A673 (cell line): ENCODE measurements around the gene KRT77. TPM values are rescaled to one million over a fixed set of nuclear protein-coding genes. Genes with fewer than 3 reads are reported as not detected.

Source experiments
- BruUV-seq: library from RNA; stranded (reverse); fragments of 400-500 nt; replicated peaks from 2 replicates; lab custom pipeline; 2021; lab: Mats Ljungman, UMichigan
- CTCF ChIA-PET: fragments of 300-600 bp; sonication (Branson Sonifier 250); formaldehyde crosslinking; loops from one replicate; lab custom pipeline; 2022; ENCODE audit warnings: antibody characterized with exemption; lab: Charles Lee
- POLR2A ChIA-PET: fragments of 300-600 bp; sonication (Branson Sonifier 250); formaldehyde crosslinking; loops from one replicate; lab custom pipeline; 2022; ENCODE audit warnings: antibody characterized with exemption; ENCODE audit not compliant: low non-redundant PET; lab: Charles Lee
- DNase-seq: peaks from one replicate; pipeline ENCODE4 v3.0.0-alpha.2; 2015; ENCODE audit warnings: low spot score
- H3K27ac ChIP-seq: fragments of 200-600 bp; sonication (generic); 2 replicates; pipeline ENCODE4 v1.5.1; 2016; ENCODE audit warnings: mixed run types, low read depth, mild to moderate bottlenecking, mixed read lengths, antibody characterized with exemption, low read length; ENCODE audit not compliant: poor library complexity, severe bottlenecking
- H3K27me3 ChIP-seq: fragments of 200-600 bp; sonication (generic); replicated peaks from 2 replicates; pipeline ENCODE4 v1.6.1; 2017; ENCODE audit warnings: mixed run types, low read depth, mild to moderate bottlenecking, mixed read lengths, antibody characterized with exemption, low read length; ENCODE audit not compliant: insufficient read depth, poor library complexity
- H3K36me3 ChIP-seq: fragments of 200-600 bp; sonication (generic); 2 replicates; pipeline ENCODE4 v1.6.1; 2016; ENCODE audit warnings: mixed run types, mild to moderate bottlenecking, mixed read lengths, antibody characterized with exemption, low read length; ENCODE audit not compliant: insufficient read depth, poor library complexity, severe bottlenecking
- H3K4me1 ChIP-seq: fragments of 200-600 bp; sonication (generic); 2 replicates; pipeline ENCODE4 v1.6.1; 2017; ENCODE audit warnings: mixed run types, mild to moderate bottlenecking, mixed read lengths, antibody characterized with exemption, low read length; ENCODE audit not compliant: insufficient read depth, poor library complexity, severe bottlenecking
- H3K4me3 ChIP-seq: fragments of 200-600 bp; sonication (generic); 2 replicates; pipeline ENCODE4 v1.5.1; 2016; ENCODE audit warnings: low read depth, mixed run types, mild to moderate bottlenecking, mixed read lengths, low read length; ENCODE audit not compliant: poor library complexity, severe bottlenecking
- H3K9me3 ChIP-seq: fragments of 200-600 bp; sonication (generic); 2 replicates; pipeline ENCODE4 v1.6.1; 2016; ENCODE audit warnings: mixed run types, low read depth, mild to moderate bottlenecking, mixed read lengths, antibody characterized with exemption, low read length; ENCODE audit not compliant: poor library complexity, severe bottlenecking
- CTCF ChIP-seq: fragments of 300-800, 200-600 bp; sonication (generic); conservative IDR thresholded peaks from 2 replicates; pipeline ENCODE4 v1.5.1; 2017; ENCODE audit warnings: low read depth, mild to moderate bottlenecking, antibody characterized with exemption, low read length, moderate library complexity, mixed read lengths
- EZH2 ChIP-seq: fragments of 200-600 bp; sonication (generic); IDR thresholded peaks from 2 replicates; pipeline ENCODE4 v1.6.1; 2017; ENCODE audit warnings: borderline replicate concordance, low read depth, mild to moderate bottlenecking, mixed read lengths, antibody characterized with exemption, low read length; ENCODE audit not compliant: poor library complexity, severe bottlenecking
- intact Hi-C: fragments of 100-400 bp; cut with micrococcal nuclease; formaldehyde crosslinking; loops from one replicate; pipeline ENCODE4 v1.10.0; 2022; ENCODE audit not compliant: unreplicated experiment
- total RNA-seq: library from RNA; stranded (reverse); gene quantifications from 2 replicates; pipeline ENCODE4 v1.2.3, GENCODE V29; 2021

The KRT77 gene
- total RNA-seq, 1 experiment from 2014 or later: not detected

- intact Hi-C loops: no loop called here
- ChIA-PET POLR2A (no interaction called here), CTCF (no interaction called here)
- DNase-seq: no peak
- Histone ChIP-seq H3K27ac (no peak overlapping the region), H3K27me3 (no peaks in the 10 kb centered on the region), H3K36me3 (no peaks in the 10 kb centered on the region), H3K4me1 (no peaks in the 10 kb centered on the region), H3K9me3 (no peaks in the 10 kb centered on the region), H3K4me3 (no peak overlapping the region)
- TF ChIP-seq EZH2: no peak
- TF ChIP-seq CTCF: no peak
- BruUV-seq: no TSS peak
These were observed 43.9 kb downstream of the KRT77 start for GRCh38 chr12:52659395-52659794.

GRCh38 chr12:52658196-52658595 lies 45.1 kb downstream of the KRT77 start:
- ChIA-PET CTCF (no interaction called here), POLR2A (no interaction called here)
- no peak for DNase-seq
- H3K27ac ChIP-seq: no peak overlapping the region
- no peaks in the 10 kb centered on the region for H3K36me3 ChIP-seq
- TF ChIP-seq CTCF: no peak
- no peak for TF ChIP-seq EZH2
- BruUV-seq: no TSS peak
- no peaks in the 10 kb centered on the region for H3K9me3 ChIP-seq
- H3K4me3 ChIP-seq: no peak overlapping the region
- H3K27me3 ChIP-seq: no peaks in the 10 kb centered on the region
- intact Hi-C loops: no loop called here
- no peaks in the 10 kb centered on the region for H3K4me1 ChIP-seq

- Histone ChIP-seq H3K27ac (no peak overlapping the region), H3K36me3 (no peaks in the 10 kb centered on the region), H3K4me1 (no peaks in the 10 kb centered on the region), H3K27me3 (no peaks in the 10 kb centered on the region), H3K4me3 (no peak overlapping the region), H3K9me3 (no peaks in the 10 kb centered on the region)
- intact Hi-C loops: no loop called here
- no peak for DNase-seq
- POLR2A ChIA-PET: no interaction called here
- no TSS peak for BruUV-seq
- TF ChIP-seq EZH2: no peak
- no peak for TF ChIP-seq CTCF
- CTCF ChIA-PET: no interaction called here
These were observed 45.9 kb downstream of the KRT77 start for GRCh38 chr12:52657250-52657902.
